Measurements from ENCODE around the gene PXK.
A peak's percentile ranks its signal among the peaks of the same experiment; 100 is the strongest.
"Not testable (repeated sequence)": the region's sequence is repeated elsewhere in the genome, so short reads cannot be mapped to it uniquely, and the experiment has no call there.

Gene PXK

DNA sequence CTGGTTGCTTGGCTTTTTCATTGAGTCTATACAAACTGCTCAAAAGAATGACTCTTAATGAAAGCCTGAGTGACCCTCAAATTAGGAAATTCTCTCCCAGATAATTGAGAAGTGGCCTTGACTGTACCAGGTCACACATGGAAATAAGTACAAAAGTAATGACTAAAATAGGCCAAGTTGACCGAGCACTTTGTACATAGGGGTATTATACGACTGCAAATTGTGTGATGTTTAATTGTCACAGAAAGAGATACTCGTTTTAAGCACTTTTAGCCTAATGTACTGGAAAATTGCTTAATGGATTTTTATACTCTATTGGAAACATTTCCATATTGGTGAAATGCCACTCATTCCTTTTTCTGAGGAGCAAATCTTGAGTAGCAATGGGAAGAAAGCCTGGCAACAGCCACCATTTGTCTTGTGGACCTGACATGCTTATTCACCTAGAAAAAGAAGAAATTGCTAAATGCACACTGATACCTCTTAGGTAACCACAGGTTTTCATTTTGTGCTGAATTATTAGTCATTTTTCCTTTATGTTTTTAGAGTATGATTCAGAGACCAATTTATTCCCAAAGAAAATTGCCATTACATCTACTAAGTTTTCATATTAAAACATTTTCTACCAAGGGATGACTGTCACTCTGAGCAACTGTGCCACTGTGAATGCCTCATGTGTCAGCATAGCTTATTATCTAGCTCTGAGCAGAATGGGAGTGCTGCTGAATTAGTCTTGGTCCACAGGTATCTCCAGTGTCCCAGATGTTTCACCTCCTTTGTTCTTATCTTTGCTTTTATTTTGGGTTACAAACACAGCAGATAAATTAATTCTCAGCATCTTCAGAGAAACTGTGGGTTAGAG lies 8.9 kb upstream of the PXK start:
- DNase-seq (ENCODE audit: low read depth): no peak

DNA sequence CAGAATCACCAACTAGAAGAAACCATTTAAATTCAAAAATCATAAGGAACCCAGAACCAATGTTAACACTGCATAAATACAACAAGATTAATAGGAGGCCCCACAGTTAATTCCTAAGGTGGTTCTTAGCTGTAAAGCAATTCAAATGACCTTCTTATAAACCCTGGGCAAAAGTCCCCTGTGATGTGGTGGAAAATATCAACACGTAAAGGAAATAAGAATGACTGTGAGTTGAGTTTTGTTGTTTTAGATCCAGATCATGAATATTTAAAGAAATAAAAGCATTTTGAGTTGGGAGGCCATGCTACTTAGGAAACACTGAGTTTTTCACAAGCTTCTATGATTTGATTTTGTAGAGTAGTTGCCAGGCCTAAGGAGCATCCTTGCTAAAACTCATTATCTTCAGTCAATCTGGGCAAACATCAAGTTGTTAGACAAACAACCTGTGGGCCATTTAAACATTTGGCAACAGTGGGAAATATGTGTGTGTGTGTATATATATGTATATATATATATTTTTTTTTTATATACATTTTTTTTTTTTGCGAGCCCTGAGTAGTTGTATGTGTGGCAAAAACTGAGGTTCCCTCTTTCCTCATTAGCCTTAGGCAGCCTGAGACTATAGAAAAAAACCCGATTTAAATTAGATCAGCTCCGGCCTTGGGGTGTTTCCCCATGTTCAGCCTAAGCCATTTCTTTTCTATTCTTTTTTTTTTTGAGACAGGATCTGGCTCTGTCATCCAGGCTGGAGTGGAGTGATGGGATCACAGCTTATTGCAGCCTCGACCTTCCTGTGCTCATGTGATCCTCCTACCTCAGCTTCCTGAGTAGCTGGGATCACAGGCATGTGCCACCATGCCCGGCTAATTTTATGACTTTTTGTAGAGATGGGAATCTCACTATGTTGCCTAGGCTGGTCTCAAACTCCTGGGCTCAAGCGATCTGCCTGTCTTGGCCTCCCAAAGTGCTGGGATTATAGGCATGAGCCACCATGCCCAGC lies 8.0 kb upstream of the PXK start:
- no peak for DNase-seq (ENCODE audit: low read depth)

DNA sequence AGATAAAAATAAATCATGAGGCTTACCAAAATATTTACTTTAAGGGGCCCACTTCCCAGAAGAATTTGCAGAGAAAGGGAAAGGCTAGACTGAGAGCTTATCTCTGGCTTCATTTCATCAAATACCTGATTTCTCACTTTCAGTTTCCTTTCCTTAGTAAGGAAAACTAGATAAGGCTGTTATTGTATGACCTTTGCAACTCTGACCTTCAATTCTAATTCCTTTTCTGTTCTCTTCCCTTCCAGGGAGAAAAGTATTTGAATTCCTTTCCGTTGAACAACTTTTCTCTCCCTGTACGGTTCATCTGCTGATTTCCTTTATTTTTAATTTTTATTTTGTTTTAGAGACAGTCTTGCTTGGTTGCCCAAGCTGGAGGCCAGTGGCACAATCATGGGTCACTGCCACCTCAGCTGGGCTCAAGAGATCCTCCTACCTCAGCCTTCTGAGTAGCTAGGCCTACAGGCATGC lies 7.1 kb upstream of the PXK start:
- DNase-seq (ENCODE audit: low read depth): no peak

DNA sequence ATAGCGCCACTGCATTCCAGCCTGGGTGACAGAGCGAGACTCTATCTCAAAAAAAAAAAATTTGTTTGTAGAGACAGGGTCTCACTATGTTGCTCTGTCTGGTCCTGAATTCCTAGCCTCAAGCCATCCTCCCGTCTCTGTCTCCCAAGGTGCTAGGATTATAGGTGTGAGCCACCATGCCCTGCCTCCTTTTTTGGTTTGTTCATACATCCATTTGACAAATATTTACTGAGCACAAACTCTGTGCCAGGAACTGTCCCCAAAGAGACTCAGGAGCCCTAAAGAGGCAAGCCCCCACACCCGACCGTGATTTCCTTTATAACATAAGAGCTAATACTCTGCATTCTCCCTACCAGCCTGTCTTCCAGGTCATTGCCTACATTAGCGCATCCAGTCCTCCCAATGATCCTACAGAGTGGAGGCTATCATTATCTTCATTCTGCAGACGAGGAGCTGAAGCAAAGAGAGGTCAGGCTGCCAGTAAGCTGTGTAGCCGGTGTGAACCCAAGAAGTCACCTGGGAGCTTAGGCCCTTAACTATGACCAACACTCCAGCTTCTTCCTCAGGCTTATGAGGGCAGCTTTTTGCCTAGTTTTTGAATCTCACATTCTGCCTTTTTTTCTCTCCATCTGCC lies 6.3 kb upstream of the PXK start:
- no peak for DNase-seq (ENCODE audit: low read depth)

DNA sequence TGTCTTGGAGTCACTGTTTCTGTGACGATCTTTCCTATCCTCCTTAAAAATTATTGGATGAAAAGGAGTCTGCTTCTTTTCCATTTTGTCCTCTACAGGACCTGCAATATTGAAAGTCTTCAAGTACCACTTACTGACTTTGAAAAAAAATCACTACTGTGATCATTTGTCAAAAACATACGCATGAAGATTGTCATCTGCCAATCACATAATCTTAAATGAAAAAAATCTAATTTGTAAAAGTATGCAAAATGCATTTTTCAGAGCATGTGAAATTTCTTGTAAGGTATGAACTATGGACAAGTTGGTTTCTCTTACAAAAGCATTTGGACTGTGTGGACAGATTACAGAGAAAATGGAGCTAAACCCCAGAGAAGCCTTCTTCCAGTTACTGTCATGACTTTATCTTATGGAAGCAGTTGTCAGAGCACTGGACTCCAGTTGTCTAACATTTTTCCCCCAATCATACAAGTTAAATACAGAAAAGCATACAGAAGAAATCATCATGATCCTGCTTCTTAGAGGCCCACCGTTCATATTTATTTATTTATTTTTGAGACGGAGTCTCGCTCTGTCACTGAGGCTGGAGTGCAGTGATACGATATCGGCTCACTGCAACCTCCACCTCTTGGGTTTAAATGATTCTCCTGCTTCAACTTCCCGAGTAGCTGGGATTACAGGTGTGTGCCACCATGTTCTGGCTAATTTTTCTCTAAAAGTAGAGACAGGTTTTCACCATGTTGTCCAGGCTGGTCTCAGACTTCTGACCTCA lies 3.4 kb upstream of the PXK start:
- no peak for DNase-seq (ENCODE audit: low read depth)

DNA sequence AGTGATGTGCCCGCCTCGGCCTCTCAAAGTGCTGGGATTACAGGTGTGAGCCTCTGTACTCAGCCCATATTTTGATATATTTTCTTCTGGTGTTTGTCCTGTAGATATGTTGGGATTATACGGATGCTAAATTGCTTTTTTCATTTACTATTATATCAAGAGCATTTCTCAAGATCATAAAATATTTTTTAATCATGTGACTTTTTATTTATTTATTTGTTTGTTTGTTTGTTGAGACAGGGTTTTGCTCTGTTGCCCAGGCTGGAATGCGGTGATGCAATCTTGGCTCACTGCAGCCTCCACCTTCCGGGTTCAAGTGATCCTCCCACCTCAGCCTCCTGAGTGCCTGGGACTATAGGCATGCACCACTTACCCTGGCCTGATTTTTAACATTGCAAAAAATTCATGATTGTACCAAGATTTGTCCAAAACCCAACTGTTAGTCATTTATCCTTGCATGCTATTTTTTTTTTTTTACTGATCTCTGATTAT lies 2.7 kb upstream of the PXK start:
- DNase-seq (ENCODE audit: low read depth): no peak

DNA sequence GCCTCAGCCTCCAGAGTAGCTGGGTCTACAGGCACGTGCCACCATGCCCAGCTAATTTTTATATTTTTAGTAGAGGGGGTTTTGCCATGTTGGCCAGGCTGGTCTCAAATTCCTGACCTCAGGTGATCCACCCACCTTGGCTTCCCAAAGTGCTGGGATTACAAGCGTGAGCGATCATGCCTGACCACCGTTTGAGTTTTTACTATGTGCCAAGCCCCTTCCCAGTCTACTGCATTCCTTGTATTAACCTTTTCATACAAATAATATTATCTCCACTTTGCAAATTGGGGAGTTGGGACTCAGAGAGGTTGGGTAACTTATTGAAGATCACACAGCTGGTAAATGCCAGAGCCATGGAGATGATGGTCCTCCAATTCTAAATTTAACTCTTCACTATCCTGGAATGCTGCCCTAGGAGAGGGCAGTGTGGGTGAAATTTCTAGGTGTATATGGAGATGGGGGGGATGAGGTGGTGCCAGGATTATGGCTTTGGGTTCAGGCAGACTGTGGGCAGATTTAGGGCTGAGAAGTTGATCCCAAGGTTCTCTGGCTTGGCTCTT lies 1.0 kb upstream of the PXK start:
- DNase-seq (ENCODE audit: low read depth): no peak

DNA sequence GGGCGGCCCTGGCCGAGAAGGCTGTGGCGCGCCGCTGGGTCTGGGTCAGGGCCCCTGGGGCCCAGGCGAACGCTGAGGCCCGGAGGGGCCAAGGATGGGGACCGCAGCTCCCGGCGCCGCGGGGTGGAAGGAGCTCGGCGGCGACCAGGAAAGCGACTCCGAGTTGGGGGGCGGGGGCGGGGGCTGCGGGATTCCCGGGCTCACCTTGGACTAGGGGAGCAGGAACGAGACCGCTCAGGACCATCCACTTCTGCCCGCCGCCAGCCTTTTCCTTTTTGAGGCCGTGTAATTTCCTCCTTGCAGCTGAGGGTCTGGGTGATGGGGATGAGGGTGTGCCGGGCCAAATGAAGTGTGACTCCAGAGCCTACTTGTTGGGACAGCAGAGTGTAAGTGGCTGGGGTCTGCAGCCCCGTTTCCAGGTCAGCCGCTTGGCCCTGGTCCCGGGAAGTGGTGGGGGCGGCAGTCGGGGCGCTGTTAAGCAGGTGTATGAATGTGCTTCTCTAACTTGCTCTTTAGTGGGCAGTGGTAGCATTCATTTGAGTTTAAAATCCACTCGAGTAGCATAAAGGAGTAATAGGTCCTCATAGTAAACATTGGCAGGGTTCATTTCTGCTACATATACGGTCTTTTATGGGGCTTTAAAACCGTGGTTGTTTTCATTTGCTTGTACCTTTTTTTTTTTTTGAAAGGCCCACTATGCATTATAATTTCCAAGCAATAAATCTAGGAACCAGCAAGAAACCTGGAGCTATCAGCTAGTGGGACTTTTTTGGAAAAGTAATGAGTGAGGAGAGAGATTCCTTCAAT lies 717 bp downstream of the PXK start:
- no peak for DNase-seq (ENCODE audit: low read depth)

DNA sequence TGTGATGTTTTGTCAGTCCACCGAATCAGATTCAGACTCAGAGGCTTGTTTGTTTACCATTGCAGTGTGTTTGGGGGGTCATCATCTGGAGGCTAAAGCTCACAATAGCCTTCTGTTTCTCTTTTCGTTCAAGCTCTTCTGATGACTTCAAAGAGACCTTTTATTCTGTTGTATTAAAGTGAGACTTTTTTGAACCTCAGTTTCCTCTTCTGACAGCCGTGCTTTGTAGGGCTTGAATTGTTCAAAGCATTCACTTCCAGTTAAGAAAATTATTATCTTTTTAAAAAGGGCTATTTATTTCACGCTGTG lies 1.3 kb downstream of the PXK start:
- no peak for DNase-seq (ENCODE audit: low read depth)

DNA sequence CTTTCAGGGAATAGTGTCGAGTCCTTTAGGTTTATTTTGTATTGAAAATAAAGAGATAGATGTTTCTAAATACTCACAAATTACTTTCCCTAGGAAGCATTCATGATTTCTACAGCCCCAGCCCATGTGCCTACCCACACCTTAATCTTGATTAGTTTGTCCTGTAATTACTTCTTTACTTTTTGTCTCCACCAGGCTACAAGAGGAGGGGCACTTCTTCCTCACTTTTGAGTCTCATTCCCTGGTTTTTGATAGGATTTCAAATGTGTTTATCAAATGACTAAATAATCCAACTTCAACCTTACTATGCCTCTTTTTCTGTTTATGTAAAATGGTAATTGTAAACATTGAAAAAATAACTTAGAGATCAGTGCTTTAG lies 1.8 kb downstream of the PXK start:
- no peak for DNase-seq (ENCODE audit: low read depth)

DNA sequence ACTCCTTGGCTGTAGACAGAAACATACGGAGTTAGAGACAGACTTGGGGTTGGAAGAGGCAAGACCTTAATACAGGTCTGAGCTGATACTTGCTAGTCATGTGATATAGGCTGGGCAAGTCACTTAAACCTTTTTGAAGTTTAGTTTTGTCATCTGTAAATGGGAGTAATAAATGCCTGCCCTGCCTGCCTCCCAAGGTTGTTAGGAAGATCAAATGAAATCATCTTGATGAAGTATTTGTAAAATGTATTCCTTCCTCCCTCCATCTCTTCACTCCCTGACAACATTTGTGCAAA lies 2.9 kb downstream of the PXK start:
- DNase-seq (ENCODE audit: low read depth): no peak

DNA sequence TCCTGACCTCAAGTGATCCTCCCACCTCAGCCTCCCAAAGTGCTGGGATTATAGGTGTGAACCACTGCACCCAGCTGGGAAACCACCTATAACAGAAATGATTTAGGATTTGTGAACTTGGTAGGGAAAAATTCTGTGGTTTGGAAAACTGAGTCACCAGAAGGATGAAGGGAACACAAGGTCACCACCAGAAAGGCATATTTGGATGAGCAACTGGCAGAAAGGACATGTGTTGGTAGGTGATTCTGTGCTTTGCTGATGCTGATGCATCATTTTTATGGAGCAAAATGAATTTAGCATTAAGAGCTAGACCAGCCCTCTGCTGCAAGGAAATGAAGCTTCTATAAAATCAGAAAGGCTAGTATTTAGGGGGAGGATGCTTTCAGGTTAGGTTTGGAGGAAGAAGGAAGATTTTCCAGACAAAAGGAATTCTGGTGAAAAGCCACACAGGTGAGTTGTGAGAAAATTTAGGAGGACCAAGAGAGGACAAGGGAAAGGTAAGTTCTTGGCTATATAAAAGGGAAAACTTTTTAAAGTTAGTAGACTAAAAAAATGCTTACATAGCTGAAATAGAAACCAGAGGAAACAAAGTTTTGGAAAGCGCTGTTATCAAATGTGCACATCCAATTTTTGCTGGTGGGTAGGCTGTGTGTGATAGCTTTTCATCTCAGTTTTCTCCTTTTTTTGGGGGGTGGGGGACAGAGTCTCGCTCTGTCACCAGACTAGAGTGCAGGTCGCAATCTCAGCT lies 3.6 kb downstream of the PXK start:
- DNase-seq (ENCODE audit: low read depth): peak; percentile 85

DNA sequence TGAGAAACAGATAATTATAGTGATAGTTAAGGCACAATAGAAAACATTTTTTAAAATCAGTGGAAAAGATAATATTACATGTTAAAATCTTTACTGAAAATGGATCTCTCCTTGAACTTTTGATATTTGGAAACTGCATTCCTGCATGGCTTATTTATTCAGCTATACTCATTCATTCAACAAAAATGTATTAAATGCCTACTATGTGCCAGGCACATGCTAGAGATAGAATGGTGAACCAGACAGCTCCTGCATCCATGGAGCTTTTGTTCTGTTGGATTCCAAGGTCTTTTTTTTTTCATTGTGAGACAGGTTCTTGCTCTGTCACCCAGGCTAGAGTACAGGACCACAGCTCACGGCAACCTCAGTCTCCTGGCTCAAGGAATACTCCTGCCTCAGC lies 4.5 kb downstream of the PXK start:
- no peak for DNase-seq (ENCODE audit: low read depth)

DNA sequence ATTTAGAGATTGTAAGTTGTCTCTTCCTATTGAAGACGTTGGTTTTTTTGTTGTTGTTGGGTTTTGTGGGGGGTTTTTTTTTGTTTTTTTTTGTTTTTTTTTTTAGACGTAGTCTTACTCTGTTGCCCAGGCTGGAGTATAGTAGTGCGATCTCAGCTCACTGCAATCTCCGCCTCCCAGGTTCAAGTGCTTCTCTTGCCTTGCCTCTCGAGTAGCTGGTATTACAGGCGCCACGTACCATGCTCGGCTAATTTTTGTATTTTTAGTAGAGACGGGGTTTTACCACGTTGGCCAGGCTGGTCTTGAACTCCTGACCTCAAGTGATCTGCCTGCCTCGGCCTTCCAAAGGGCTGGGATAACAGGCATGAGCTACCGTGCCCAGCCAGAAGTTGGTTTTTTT lies 6.5 kb downstream of the PXK start:
- DNase-seq (ENCODE audit: low read depth): not testable (repeated sequence)

DNA sequence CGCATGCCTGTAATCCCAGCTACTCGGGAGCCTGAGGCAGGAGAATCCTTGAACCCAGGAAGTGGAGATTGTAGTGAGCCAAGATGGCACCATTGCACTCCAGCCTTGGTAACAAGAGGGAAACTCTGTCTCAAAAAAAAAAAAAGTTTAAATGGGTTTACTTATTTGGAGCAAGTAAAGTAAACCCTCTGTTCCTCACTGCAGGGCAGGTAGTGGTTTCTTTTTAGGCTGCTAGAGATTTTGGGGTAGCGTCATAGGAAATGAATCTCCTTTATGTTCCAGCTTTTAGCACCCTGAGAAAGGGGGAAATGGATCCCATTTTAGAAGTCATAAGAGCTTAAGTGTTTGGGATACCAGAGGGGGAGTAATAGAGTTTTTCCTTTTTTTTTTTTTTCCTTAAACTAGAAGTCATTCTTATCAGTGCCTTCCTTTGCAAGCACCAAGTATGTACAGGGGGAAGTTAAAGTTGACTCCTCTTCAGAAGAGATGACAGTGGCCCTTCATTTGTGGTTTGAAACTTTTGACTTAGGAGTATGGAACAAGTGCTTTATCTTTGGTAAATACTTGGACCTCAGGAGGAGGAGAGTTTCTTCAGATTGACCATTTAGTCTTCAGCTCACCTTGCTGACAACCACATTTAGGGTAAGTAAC lies 8.0 kb downstream of the PXK start:
- DNase-seq (ENCODE audit: low read depth): no peak

DNA sequence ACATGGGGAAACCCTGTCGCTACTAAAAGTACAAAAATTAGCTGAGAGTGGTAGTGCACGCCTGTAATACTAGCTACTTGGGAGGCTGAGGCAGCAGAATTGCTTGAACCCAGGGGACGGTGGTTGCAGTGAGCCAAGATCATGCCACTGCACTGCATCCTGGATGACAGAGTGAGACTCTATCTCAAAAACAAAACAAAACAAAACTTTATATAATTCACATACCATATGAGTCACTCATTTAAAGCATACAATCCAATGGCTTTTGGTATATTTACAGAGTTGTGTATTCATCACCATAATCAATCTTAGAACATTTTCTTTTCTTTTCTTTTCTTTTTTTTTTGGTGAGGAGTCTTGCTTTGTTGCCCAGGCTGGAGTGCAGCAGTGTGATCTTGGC lies 8.7 kb downstream of the PXK start:
- no peak for DNase-seq (ENCODE audit: low read depth)

DNA sequence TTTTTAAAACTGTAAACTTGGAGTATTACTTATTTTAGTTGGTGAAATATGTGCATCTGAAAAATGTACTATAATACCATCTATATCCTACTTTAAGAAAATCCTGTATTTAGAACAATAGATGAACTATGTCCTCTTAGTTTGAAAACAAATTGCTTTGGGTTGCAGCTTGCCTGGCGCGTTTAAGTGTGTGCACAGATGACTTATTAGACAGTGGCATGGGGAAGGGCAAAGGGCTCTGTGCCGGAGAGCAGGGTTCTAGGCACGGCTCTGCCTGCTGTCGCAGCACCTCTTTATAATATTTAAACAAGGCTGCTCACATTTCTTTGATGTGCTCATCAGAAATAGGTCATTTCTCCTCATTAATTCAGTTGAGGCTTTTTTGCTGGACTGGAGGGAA lies 10.0 kb downstream of the PXK start:
- DNase-seq (ENCODE audit: low read depth): no peak

DNA sequence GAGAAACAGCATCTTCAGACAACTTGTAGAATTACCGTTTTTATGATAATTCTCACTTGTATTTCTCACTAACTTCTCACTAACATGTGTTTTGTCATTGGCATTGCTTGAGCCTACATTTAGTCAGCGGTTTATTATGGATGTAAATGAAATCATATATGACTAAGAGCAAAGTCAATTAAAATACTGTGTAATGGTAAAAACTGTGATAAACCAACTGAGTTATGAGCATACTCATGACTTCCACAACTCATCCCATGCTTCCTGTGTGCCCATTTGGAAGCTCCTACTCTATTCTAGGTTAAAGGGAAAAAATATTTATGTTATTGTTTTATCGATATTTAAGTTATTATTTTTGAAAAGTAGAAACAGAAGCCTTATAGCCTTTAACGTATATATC lies 12.8 kb downstream of the PXK start:
- DNase-seq (ENCODE audit: low read depth): no peak

DNA sequence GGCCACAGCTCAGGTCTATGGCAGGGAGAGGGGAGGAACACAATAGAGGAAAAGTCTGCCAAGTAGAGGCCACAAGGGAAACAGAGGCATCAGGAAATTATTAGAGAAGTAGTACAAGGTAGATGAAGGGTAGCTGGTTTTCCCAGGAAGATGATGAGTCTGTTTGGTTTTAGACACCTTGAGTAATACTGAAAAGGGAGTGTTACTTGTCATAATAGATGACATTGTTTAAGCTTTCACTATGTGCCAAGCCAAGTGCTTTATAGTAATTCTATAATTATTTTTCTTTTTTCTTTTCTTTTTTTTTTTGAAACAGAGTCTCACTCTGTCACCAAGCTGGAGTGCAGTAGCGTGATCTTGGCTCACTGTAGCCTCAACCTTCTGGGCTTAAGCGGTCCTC lies 13.7 kb downstream of the PXK start:
- DNase-seq (ENCODE audit: low read depth): no peak

DNA sequence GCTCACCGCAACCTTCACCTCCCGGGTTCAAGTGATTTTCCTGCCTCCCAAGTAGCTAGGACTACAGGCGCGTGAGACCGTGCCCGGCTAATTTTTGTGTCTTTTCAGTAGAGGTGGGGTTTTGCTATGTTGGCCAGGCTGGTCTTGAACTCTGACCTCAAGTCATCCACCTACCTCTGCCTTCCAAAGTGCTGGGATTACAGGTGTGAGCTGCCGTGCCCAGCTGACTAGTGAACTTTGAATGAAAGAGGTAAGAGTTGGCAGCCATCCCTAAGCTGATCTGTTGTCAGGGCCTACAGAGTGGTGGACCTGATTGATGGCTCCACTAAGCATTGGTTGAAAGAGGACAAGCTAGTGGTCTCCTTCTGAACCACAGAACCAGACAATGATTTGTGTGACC lies 15.3 kb downstream of the PXK start:
- DNase-seq (ENCODE audit: low read depth): no peak

Measured in GM04504 (cell line).